ENCODE data around the gene TMEM108. TPM values are rescaled to one million over a fixed set of nuclear protein-coding genes. Genes with fewer than 3 reads are reported as not detected.

Gene TMEM108
- polyA plus RNA-seq, 1 donor (not counting 4 experiments of a cell fraction or from before 2014, with no cell fraction given): not detected

- H3K4me3 ChIP-seq (ENCODE audit: control insufficient read depth in 2 of 3, extremely low read depth in 1 of 3, insufficient read depth in 2 of 3, low read depth in 1 of 3, low read length in 3 of 3): no peak overlapping the region
- no peak overlapping the region for H3K27ac ChIP-seq (ENCODE audit: control insufficient read depth, insufficient read depth, low read length)
- FAIRE-seq: no peak
- no peaks in the 10 kb centered on the region for H3K9me3 ChIP-seq (ENCODE audit: control insufficient read depth, low read depth, low read length)
- no peaks in the 10 kb centered on the region for H3K79me2 ChIP-seq (ENCODE audit: control insufficient read depth, insufficient read depth, low read length)
- H3K4me2 ChIP-seq (ENCODE audit: control insufficient read depth, extremely low read depth, insufficient read depth, low read depth, low read length): no peak overlapping the region
- H3K9me1 ChIP-seq (ENCODE audit: control insufficient read depth, extremely low read depth, insufficient read depth, low read length): no peaks in the 10 kb centered on the region
- DNase-seq (ENCODE audit: low read depth, low spot score): no peak
- no peak overlapping the region for H2AFZ ChIP-seq (ENCODE audit: control insufficient read depth, low read length)
- no peaks in the 10 kb centered on the region for H4K20me1 ChIP-seq (ENCODE audit: control insufficient read depth, extremely low read depth, insufficient read depth, low read length)
- TF ChIP-seq EZH2 (IDR thresholded peaks at IDR 0.05; ENCODE audit: low read length): no peak
- TF ChIP-seq CTCF (optimal IDR thresholded peaks at IDR 0.05 in 1 of 3, IDR thresholded peaks at IDR 0.05 in 1 of 3, conservative IDR thresholded peaks at IDR 0.05 in 1 of 3; ENCODE audit: extremely low read depth in 1 of 3, insufficient read depth in 2 of 3, low read length in 3 of 3): no peak
- H3K27me3 ChIP-seq (ENCODE audit: control insufficient read depth, extremely low read depth, insufficient read depth, low read length): peaks cover 9% of the 10 kb centered on the region
- H3K4me1 ChIP-seq (ENCODE audit: control insufficient read depth, extremely low read depth, insufficient read depth, low read length): no peaks in the 10 kb centered on the region
- no peaks in the 10 kb centered on the region for H3K36me3 ChIP-seq (ENCODE audit: control insufficient read depth in 2 of 2, extremely low read depth in 1 of 2, insufficient read depth in 2 of 2, low read length in 2 of 2)
- no peak overlapping the region for H3K9ac ChIP-seq (ENCODE audit: control insufficient read depth, extremely low read depth, insufficient read depth, low read length)
- dilution Hi-C loops (cut with MboI; ENCODE audit: extremely low pct_ligation_motif_present, low sequenced_read_pairs): no loop called here
These were observed 5.9 kb upstream of the TMEM108 start for GRCh38 chr3:133032301-133032700.

- Histone ChIP-seq H3K36me3 (ENCODE audit: control insufficient read depth in 2 of 2, extremely low read depth in 1 of 2, insufficient read depth in 2 of 2, low read length in 2 of 2) (no peaks in the 10 kb centered on the region), H3K9me3 (ENCODE audit: control insufficient read depth, low read depth, low read length) (no peaks in the 10 kb centered on the region), H4K20me1 (ENCODE audit: control insufficient read depth, extremely low read depth, insufficient read depth, low read length) (no peaks in the 10 kb centered on the region), H3K9me1 (ENCODE audit: control insufficient read depth, extremely low read depth, insufficient read depth, low read length) (no peaks in the 10 kb centered on the region), H3K4me3 (ENCODE audit: control insufficient read depth in 2 of 3, extremely low read depth in 1 of 3, insufficient read depth in 2 of 3, low read depth in 1 of 3, low read length in 3 of 3) (no peak overlapping the region), H3K9ac (ENCODE audit: control insufficient read depth, extremely low read depth, insufficient read depth, low read length) (no peak overlapping the region), H3K79me2 (ENCODE audit: control insufficient read depth, insufficient read depth, low read length) (no peaks in the 10 kb centered on the region), H3K4me2 (ENCODE audit: control insufficient read depth, extremely low read depth, insufficient read depth, low read depth, low read length) (no peak overlapping the region), H3K27ac (ENCODE audit: control insufficient read depth, insufficient read depth, low read length) (no peak overlapping the region), H2AFZ (ENCODE audit: control insufficient read depth, low read length) (no peak overlapping the region), H3K27me3 (ENCODE audit: control insufficient read depth, extremely low read depth, insufficient read depth, low read length) (peaks cover 33% of the 10 kb centered on the region), H3K4me1 (ENCODE audit: control insufficient read depth, extremely low read depth, insufficient read depth, low read length) (no peaks in the 10 kb centered on the region)
- DNase-seq (ENCODE audit: low read depth, low spot score): no peak
- dilution Hi-C loops (cut with MboI; ENCODE audit: extremely low pct_ligation_motif_present, low sequenced_read_pairs): no loop called here
- no peak for FAIRE-seq
- TF ChIP-seq CTCF (optimal IDR thresholded peaks at IDR 0.05 in 1 of 3, IDR thresholded peaks at IDR 0.05 in 1 of 3, conservative IDR thresholded peaks at IDR 0.05 in 1 of 3; ENCODE audit: extremely low read depth in 1 of 3, insufficient read depth in 2 of 3, low read length in 3 of 3): no peak
- TF ChIP-seq EZH2 (IDR thresholded peaks at IDR 0.05; ENCODE audit: low read length): peak; percentile 29
These were observed 755 bp upstream of the TMEM108 start for GRCh38 chr3:133037436-133037835.

All from keratinocyte (primary cell).